Activated naive CD8-positive, alpha-beta T cell treated with anti-CD3 and anti-CD28 coated beads for 36 hours (primary cell): ENCODE results near the gene XRCC5. TPM values are rescaled to one million over a fixed set of nuclear protein-coding genes. Genes with fewer than 3 reads are reported as not detected.

Experiments used
- DNase-seq: peaks from one replicate; pipeline ENCODE4 v3.0.0; 2021
- H3K27ac Mint-ChIP-seq: one replicate; pipeline ENCODE4 v1.8.0; 2022; ENCODE audit warnings: mild to moderate bottlenecking, moderate library complexity, mixed read lengths
- H3K27me3 Mint-ChIP-seq: one replicate; pipeline ENCODE4 v1.8.0; 2022; ENCODE audit warnings: mild to moderate bottlenecking, mixed read lengths
- H3K36me3 Mint-ChIP-seq: one replicate; pipeline ENCODE4 v1.8.0; 2021; ENCODE audit warnings: mild to moderate bottlenecking, mixed read lengths
- H3K4me1 Mint-ChIP-seq: one replicate; pipeline ENCODE4 v1.8.0; 2021; ENCODE audit warnings: mixed read lengths
- H3K4me3 Mint-ChIP-seq: one replicate; pipeline ENCODE4 v1.8.0; 2022; ENCODE audit warnings: mild to moderate bottlenecking, moderate library complexity, mixed read lengths
- H3K9me3 Mint-ChIP-seq: one replicate; pipeline ENCODE4 v1.8.0; 2022; ENCODE audit warnings: mixed read lengths
- total RNA-seq, 2 experiments: library from RNA; stranded (reverse); gene quantifications; one replicate each; pipeline ENCODE4 v1.2.3, GENCODE V29; 2021

XRCC5 gene
- total RNA-seq, 2 experiments from 2014 or later, result 585 to 614 TPM

DNA sequence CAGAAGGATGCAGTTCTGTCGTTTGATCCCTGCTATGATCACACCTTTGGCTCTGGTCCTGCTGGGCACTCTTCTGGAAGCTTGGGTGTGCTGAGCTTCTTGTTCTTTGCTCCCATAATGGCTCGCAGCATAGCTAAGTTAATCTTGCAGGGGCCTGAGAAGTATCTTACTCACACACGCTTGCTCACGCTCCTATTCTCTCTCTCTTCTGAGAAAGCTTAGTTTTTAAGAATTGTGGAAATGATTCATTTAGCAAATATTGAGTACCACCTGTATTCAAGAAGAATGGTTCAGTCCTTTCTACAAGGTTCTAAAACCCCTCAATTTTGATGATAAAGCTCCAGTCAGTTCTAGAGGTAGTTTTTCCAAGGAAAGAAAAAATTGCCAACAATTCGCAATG lies 40.6 kb downstream of the XRCC5 start:
- DNase-seq, result no peak
- peaks cover 33% of the 10 kb centered on the region for H3K4me1 Mint-ChIP-seq
- peaks cover 46% of the 10 kb centered on the region for H3K36me3 Mint-ChIP-seq
- H3K4me3 Mint-ChIP-seq, result no peak overlapping the region
- peak overlapping the region; percentile 26 for H3K27ac Mint-ChIP-seq
- no peaks in the 10 kb centered on the region for H3K9me3 Mint-ChIP-seq
- no peaks in the 10 kb centered on the region for H3K27me3 Mint-ChIP-seq

DNA sequence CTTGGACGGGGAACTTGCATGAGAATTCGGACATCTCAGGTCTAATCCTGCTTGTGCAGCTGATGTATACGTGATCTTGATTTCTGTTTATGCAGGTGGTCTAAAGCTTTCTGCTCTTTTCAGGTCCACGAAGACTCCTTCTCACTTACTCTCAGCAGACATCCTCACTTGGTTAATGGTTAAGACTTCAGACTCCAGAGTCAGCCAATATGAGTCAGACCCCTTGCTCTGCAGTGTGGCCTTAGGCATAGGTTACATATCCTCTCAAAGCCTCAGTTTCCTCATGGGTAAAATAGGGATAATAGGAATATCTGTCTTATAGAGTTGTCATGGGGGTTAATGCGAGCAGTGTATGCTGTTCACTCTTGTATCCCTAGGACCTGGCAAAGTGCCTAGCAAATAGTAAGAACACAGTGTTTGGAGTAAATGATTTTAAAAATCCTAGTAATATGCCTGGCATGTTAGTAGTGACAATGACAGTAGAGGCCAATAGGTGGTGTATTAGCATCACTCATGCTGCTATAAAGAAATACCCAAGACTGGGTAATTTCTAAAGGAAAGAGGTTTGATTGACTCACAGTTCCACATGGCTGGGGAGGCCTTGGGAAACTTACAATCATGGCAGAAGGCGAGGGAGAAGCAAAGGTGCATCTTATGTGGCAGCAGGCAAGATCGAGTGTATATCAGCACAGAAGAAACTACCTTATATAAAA lies 42.3 kb downstream of the XRCC5 start:
- peaks cover 40% of the 10 kb centered on the region for H3K4me1 Mint-ChIP-seq
- no peak for DNase-seq
- no peak overlapping the region for H3K4me3 Mint-ChIP-seq
- H3K36me3 Mint-ChIP-seq, result peaks cover 53% of the 10 kb centered on the region
- no peak overlapping the region for H3K27ac Mint-ChIP-seq
- no peaks in the 10 kb centered on the region for H3K27me3 Mint-ChIP-seq
- H3K9me3 Mint-ChIP-seq, result no peaks in the 10 kb centered on the region

DNA sequence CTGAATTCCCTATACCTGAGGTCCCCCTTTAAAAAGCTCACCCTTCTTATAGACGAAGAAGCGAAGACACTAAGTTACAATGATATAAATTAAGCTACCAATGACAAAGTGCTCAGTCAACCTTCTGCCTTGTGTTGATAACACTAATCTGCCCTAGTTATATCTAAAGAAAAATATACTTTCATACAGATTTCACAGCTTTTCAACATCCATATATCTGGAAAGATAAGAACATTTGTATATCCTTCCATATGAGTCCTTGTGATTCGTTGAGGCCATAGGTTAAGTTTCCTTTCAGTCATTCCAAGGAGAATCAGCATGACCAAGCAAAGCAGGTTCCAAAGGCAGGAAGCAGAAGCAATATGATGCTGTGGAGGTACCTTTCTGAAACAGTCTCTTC lies 46.8 kb downstream of the XRCC5 start:
- Mint-ChIP-seq H3K36me3 (peaks cover 42% of the 10 kb centered on the region), H3K27me3 (no peaks in the 10 kb centered on the region), H3K4me1 (peaks cover 27% of the 10 kb centered on the region)

DNA sequence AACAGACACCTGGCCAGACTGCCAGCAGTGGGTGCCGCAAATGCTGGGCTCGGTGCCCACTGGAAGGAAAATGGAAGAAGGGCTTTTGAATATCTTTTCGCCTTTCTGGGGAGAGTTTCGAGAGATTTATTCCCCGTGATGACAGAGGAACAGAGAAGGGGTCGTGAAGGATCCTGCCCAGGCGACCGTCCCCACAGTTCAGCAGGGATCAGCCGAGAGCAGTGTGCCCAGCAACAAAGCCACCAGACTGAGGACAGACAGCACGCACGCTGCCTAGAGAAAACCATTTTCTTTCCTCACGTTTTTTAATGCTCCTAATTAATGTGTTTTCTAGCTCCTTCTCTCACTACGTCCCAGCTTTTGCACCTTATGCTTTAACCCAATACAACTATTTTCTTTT lies 47.7 kb downstream of the XRCC5 start:
- H3K4me1 Mint-ChIP-seq, result peaks cover 29% of the 10 kb centered on the region
- no peaks in the 10 kb centered on the region for H3K9me3 Mint-ChIP-seq
- H3K27me3 Mint-ChIP-seq, result no peaks in the 10 kb centered on the region
- peaks cover 42% of the 10 kb centered on the region for H3K36me3 Mint-ChIP-seq
- no peak overlapping the region for H3K27ac Mint-ChIP-seq
- no peak for DNase-seq
- H3K4me3 Mint-ChIP-seq, result no peak overlapping the region

More for the DNA sequence above, 46.8 kb downstream of the XRCC5 start:
- no peak for DNase-seq
- Mint-ChIP-seq H3K9me3 (no peaks in the 10 kb centered on the region), H3K27ac (no peak overlapping the region), H3K4me3 (no peak overlapping the region)

DNA sequence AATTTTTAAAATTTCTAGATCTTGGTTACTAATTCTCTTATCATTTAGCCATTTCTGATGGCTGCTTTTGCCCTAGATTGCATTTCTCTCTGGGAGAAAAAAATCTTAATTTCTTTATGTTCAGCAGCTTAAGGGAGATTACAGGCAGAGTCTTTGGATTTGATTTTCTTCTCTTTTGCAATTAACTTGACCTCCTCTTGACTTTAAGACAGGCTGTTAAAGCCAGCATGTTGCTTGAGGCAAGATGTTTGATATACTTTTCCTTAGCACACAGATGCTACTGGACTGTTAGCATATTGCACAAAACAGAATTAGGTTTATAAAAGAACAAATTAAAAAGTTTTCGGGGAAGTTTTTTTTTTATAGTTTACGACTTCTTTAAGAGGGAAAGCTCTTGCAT lies 50.0 kb downstream of the XRCC5 start:
- H3K9me3 Mint-ChIP-seq, result no peaks in the 10 kb centered on the region
- H3K27me3 Mint-ChIP-seq, result no peaks in the 10 kb centered on the region
- DNase-seq, result no peak
- H3K36me3 Mint-ChIP-seq, result peaks cover 43% of the 10 kb centered on the region
- H3K4me1 Mint-ChIP-seq, result peaks cover 24% of the 10 kb centered on the region
- H3K4me3 Mint-ChIP-seq, result no peak overlapping the region
- H3K27ac Mint-ChIP-seq, result no peak overlapping the region

DNA sequence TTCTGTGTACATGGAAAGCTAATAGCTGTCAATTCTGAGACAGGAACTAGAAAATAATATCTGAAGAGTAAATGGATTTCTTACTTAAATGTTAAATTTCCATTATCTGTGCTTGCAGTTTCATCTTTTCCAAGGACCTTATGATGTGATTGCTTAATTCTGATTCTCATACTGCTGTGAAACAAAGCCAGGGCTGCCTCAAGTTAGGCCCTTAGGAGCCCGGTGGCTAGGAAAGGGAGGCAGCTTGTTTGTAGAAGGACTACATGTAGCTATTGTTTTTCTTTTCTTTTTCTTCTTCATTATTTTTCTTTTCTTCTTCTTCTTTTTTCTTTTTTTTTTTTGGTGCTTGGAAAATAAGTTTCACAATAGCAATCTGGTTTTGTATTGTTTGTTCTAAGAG lies 50.5 kb downstream of the XRCC5 start:
- Mint-ChIP-seq H3K27me3 (no peaks in the 10 kb centered on the region), H3K27ac (no peak overlapping the region), H3K4me1 (peaks cover 25% of the 10 kb centered on the region), H3K4me3 (no peak overlapping the region), H3K36me3 (peaks cover 39% of the 10 kb centered on the region), H3K9me3 (no peaks in the 10 kb centered on the region)
- no peak for DNase-seq

DNA sequence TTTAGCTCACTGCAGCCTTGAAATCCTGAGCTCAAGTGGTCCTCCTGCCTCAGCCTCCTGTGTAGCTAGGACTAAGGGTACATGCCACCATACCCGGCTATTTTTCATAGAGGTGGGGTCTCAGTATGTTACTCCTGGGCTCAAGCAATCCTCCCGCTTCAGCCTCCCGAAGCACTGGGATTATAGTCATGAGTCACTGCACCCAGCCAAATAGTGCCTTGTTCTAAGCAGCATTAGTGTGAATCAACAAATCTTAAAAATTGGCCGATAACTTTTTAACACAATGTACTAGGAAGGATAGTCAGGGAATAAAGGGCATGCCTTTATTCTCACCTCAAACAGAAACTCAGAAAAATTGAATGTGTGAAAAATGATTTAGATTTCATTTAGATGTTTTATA lies 51.6 kb downstream of the XRCC5 start:
- Mint-ChIP-seq H3K9me3 (no peaks in the 10 kb centered on the region), H3K4me3 (no peak overlapping the region), H3K4me1 (peaks cover 22% of the 10 kb centered on the region), H3K27ac (no peak overlapping the region), H3K27me3 (no peaks in the 10 kb centered on the region), H3K36me3 (peaks cover 37% of the 10 kb centered on the region)
- no peak for DNase-seq

DNA sequence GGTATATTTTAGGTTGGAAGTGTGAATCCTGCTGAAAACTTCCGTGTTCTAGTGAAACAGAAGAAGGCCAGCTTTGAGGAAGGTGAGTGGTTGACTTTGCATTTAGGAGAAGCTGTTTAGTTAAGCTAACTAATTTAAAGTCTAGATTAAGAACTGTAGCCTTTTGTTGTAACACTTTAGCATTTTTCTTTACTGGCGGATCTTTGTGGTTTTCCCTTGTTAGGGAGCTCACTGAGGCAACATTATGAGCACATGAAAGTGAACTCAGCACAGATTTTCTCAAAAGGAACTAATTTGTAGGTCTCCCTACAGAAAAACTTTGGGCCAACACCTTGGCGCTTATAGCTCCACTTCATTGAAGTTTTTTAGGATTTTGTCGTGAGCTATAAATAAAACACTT lies 52.8 kb downstream of the XRCC5 start:
- no peak overlapping the region for H3K4me3 Mint-ChIP-seq
- H3K36me3 Mint-ChIP-seq, result peaks cover 37% of the 10 kb centered on the region
- no peak for DNase-seq
- H3K27ac Mint-ChIP-seq, result no peak overlapping the region
- H3K27me3 Mint-ChIP-seq, result no peaks in the 10 kb centered on the region
- peaks cover 26% of the 10 kb centered on the region for H3K4me1 Mint-ChIP-seq
- no peaks in the 10 kb centered on the region for H3K9me3 Mint-ChIP-seq

DNA sequence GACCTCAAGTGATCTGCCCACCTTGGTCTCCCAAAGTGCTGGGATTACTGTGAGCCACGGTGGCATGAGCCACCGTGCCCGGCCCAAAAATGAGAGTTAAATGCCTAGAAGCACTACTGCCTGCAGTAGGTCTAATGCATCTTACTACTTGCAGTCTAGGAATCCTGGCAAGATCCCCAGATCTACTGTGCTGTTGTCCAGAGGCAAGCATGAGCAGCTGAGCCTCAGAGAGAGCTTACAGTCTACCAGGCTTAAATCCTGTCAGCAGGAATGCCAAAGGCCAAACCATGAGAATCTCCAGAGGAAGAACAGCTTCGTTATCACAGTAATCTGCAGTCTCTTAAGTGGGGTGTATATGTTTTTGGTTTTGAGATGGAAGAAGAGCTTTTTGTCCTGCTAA lies 54.4 kb downstream of the XRCC5 start:
- Mint-ChIP-seq H3K27me3 (no peaks in the 10 kb centered on the region), H3K4me3 (no peak overlapping the region), H3K36me3 (peaks cover 46% of the 10 kb centered on the region), H3K9me3 (no peaks in the 10 kb centered on the region), H3K4me1 (peaks cover 27% of the 10 kb centered on the region), H3K27ac (no peak overlapping the region)
- no peak for DNase-seq

DNA sequence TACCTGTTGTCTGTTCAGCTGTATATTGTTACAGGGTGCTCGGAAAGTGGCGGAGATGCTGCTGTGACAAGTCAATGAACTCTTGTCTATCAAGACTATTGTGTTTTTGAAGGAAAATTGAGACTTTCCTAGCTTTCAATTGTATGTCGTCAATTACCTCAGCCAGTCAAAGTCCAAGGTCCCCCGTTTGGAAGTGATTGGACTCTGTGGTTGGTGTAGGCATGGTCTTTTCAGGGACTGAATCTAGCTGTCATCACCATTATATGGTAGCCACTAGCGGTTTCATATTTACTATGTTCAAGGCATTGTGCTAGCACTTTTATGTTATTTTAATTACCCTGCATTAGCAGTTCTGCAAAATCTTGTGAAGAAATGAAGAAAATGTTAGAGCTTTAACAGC lies 54.9 kb downstream of the XRCC5 start:
- H3K9me3 Mint-ChIP-seq, result no peaks in the 10 kb centered on the region
- H3K4me3 Mint-ChIP-seq, result no peak overlapping the region
- no peak overlapping the region for H3K27ac Mint-ChIP-seq
- no peaks in the 10 kb centered on the region for H3K27me3 Mint-ChIP-seq
- peaks cover 51% of the 10 kb centered on the region for H3K36me3 Mint-ChIP-seq
- peaks cover 32% of the 10 kb centered on the region for H3K4me1 Mint-ChIP-seq
- DNase-seq, result no peak

DNA sequence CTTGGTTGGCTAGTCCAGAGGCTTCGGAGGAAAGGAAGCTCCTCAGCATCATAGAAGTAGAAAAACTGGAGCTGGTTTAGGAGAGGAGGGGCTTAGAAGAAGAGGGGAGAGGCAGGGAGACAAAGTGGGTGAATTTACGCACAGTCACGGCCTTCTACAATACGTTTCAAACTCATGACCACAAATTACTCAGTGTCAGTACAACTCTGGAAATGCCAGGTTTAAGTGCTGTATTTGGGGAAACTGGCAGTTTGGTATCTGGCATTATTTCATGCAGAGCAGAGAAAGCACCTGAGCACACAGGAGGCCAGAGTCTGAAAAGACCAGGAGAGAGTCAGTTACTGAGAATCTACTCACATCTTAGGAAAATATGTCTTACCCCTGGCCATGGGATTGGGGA lies 55.4 kb downstream of the XRCC5 start:
- Mint-ChIP-seq H3K4me1 (peaks cover 36% of the 10 kb centered on the region), H3K36me3 (peaks cover 55% of the 10 kb centered on the region), H3K27me3 (no peaks in the 10 kb centered on the region), H3K4me3 (no peak overlapping the region), H3K9me3 (no peaks in the 10 kb centered on the region), H3K27ac (no peak overlapping the region)
- DNase-seq, result no peak

DNA sequence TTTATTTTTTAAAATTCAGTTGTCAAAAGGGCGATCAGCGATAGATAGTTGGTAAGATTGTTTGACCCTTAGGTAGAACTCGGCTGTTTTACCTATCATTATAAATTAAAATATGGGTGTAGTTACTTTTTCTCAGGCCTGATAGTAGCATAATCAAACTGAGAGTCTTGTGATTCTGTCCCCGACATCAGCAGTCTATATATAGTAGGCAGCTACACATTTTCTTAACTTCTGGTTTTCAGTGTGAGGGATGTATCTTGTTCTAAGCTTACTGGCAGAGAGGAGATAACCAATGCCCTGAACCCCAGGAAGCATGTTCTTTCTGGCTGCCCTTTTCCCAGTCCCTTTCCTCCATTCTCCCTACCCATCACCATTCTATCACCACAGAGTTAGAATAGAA lies 56.6 kb downstream of the XRCC5 start:
- peaks cover 60% of the 10 kb centered on the region for H3K36me3 Mint-ChIP-seq
- no peak for DNase-seq
- H3K27me3 Mint-ChIP-seq, result no peaks in the 10 kb centered on the region
- no peak overlapping the region for H3K4me3 Mint-ChIP-seq
- H3K27ac Mint-ChIP-seq, result no peak overlapping the region
- peaks cover 38% of the 10 kb centered on the region for H3K4me1 Mint-ChIP-seq
- H3K9me3 Mint-ChIP-seq, result no peaks in the 10 kb centered on the region

DNA sequence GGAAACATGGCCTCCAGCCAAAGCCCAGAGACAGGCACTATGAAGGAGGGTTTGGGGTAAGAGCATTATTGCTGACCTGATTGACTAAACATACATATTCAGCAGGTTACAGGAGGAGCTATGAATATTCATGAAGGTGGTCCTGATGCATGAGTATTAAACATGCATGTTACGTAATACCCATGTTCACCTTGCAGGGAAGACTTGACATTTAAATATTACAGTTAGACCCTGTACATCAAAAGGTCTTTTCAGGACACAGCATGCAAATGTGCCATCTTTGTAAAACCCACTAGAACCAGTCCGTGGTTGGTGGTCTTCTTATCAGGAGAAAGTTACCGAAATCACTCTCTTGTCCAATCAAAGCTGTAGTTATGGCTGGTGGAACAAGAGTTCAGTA lies 59.9 kb downstream of the XRCC5 start:
- Mint-ChIP-seq H3K4me3 (no peak overlapping the region), H3K27me3 (no peaks in the 10 kb centered on the region), H3K9me3 (no peaks in the 10 kb centered on the region), H3K36me3 (peaks cover 68% of the 10 kb centered on the region), H3K4me1 (peaks cover 45% of the 10 kb centered on the region), H3K27ac (no peak overlapping the region)
- DNase-seq, result no peak

DNA sequence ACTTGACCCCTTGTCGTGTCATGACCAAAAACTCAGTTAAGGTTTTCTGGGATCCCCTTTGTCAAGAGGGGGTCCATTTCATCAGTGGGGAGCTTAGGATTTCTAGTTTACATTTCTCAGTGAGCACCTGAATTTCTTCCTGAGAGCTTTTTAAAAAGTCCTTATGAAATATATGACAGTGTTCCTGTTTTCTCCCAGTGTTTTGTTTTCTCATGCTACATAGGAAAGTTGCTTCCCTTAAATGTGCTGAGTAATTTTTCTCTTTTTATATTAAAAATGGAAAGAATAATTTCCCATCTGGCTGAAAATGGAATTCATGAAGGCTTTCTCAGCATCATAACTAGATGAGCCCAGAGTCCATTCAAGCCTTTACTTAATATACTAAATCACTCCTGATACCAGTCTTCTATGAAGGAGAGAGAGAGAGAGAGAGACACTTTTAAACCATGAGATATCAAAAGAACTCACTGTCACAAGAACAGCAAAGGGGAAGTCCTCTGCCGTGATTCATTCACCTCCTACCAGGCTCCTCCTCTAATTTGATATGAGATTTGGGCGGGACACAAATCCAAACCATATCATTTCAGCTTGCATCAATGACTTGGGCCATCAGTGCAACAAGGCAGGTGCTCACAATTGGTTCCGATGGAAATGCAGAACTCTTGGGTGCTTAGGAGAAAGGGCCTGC lies 61.1 kb downstream of the XRCC5 start:
- Mint-ChIP-seq H3K4me1 (peaks cover 52% of the 10 kb centered on the region), H3K4me3 (no peak overlapping the region), H3K36me3 (peaks cover 77% of the 10 kb centered on the region), H3K9me3 (no peaks in the 10 kb centered on the region), H3K27ac (no peak overlapping the region), H3K27me3 (no peaks in the 10 kb centered on the region)
- no peak for DNase-seq

DNA sequence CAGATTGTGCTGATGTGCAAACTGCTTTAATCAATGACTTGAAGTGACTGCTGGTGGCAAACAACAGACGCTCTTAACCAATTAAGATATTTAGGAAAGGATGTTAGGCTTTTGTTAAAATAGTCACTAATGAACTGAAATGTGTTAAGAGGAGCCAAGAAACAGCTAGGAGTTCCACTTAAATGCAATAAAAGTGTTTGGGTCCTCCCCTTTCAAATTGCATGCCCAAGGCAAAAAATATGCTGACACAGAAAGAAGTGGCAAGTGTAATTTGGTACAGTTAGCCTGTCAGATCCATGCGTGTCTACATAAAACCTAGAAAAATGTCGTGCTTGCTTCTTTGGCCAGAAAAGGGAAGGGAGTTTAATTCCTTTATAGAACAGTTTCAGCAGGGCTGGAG lies 61.9 kb downstream of the XRCC5 start:
- H3K27ac Mint-ChIP-seq, result no peak overlapping the region
- H3K9me3 Mint-ChIP-seq, result no peaks in the 10 kb centered on the region

DNA sequence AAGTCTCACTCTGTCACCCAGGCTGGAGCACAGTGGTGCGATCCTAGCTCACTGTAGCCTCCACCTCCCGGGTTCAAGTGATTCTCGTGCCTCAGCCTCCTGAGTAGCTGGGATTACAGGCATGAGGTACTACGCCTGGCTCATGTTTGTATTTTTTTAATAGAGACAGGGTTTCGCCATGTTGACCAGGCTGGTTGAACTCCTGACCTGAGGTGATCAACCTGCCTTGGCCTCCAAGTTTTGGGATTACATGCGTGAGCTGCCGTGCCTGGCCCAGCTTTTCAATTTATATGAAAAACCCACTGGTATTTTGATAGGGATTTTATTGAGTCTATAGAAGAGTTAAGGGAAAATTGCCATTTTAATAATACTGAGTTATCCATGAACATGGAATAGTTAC lies 63.3 kb downstream of the XRCC5 start:
- H3K4me1 Mint-ChIP-seq, result peaks cover 58% of the 10 kb centered on the region

More for the DNA sequence above, 61.9 kb downstream of the XRCC5 start:
- H3K4me1 Mint-ChIP-seq, result peaks cover 54% of the 10 kb centered on the region
- H3K27me3 Mint-ChIP-seq, result no peaks in the 10 kb centered on the region
- no peak overlapping the region for H3K4me3 Mint-ChIP-seq
- peaks cover 77% of the 10 kb centered on the region for H3K36me3 Mint-ChIP-seq
- no peak for DNase-seq

More for the DNA sequence above, 63.3 kb downstream of the XRCC5 start:
- no peaks in the 10 kb centered on the region for H3K9me3 Mint-ChIP-seq
- H3K36me3 Mint-ChIP-seq, result peaks cover 78% of the 10 kb centered on the region
- no peaks in the 10 kb centered on the region for H3K27me3 Mint-ChIP-seq
- no peak for DNase-seq
- H3K27ac Mint-ChIP-seq, result no peak overlapping the region
- no peak overlapping the region for H3K4me3 Mint-ChIP-seq
